Measurements from ENCODE around the gene SMG1.
"Not testable (repeated sequence)": the region's sequence is repeated elsewhere in the genome, so short reads cannot be mapped to it uniquely, and the experiment has no call there.

The SMG1 gene
- total RNA-seq, result 77.8 to 309 (median 160) reads per million in 18 experiments

DNA sequence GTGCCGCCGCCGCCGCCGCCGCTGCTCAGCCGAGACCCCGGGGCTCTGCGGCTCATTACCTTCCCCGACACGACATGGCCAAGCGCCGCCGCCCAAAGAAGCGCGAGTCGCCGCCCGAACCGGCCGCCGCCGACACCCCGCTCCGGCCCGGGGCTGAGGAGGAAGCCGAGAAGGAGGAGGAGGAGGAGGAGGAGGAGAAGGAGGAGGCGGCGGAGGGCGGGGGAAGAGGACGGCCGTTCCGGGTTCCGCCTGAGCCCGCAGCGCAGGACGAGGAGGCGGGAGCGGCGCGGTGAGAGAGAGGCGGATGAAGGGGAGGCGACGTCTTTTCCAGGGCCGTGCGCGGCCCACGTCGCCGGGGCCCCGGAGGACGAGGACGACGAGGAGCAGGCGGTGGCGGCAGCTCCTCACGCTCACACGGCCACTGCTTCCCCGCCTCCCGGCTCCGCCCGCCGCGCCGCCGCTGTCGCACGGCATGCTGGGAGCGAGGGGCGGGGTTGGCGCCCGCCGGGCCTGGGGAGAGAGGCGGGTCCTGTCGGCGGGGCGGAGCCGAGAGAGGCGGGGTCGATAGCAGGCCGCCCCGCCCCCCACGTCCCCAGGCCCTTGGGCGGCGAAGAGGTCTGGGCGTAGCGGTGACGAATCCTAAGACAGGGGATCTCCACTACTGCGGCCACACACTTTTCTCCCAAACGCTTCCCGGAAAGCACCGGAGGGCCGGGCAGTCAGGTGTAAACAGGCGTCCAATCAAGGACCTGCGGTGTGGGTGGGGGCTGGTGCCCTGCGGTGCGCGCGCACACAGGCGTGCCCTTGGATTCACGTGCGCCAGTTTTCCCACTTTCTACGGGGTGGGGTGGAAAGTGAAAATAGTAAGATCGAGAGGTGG, at the start of gene SMG1:
Gene SMG1 (minus strand): TSS at position 423 of the 880 bp plus-strand sequence. CDS start 367 bp downstream, at position 56.
- peak; percentile 90 to 93 for DNase-seq

DNA sequence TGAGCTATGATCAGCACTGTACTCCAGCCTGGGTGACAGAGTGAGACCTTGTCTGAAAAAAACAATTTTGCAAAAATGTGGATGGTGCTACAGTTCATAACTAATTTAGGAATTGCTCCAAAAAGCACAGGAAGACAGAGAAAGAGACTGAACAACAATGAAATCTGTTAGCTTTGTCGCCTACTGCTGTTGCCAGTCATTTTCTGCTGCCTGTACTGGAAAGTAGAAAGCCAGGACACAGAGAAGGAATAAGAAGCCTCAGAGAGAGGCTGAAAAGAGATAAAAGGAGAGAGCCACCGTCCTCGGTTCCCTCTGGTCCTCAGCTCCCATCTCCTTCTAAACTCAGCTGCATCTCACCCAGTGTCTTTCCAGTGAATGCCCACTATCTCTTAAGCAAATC, 48.9 kb upstream of the SMG1 start:
- DNase-seq, result no peak

DNA sequence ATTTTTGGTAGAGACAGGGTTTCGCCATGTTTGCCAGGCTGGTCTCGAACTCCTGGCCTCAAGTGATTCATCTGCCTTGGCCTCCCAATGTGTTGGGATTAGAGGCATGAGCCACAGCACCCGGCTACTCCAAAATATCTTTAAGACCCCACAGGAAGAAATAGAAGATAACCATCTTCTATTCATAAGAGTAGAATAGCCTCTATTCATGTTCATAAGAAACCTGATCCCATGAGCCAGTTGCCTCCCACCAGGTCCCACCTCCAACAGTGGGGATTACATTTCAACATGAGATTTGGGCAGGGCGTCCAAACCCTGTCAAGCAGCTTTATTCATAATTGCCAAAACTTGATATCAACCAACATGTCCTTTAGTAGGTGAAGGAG, 43.6 kb upstream of the SMG1 start:
- no peak for DNase-seq

DNA sequence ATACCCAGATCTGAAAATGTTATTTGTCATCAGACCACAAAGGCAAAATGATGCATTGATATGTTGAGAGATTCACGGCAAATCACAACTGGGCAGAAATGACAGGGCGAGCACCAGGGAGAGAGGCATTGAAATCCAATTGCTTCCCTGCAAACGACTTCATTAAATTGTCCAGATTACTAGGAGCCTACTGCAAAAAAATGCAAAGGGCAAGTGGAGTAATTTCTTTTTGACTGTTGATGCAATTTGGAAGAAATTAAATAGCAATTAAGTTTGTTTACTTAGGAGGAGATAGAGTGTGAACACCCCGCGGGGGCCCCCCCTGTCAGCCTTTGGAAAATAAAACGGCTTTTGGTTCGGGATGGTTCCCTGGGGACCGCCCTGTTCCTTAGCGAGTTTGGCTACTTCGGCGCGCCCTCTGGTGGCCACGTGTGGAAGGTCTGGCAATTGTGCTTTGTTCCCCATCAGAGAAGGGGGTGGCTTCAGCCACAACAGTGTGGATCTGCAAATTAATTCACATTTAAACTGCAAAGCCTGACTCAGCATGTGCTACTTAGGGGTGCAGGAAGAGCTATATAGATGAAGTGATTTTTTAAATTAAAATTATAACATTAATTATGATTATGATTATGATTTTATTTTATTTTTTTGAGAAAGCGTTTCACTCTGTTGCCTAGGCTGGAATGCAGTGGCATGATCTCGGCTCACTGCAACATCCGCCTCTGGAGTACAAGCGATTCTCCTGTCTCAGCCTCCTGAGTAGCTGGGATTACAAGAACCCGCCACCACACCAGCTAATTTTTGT, 43.0 kb upstream of the SMG1 start:
- peak; percentile 78 to 82 for DNase-seq

DNA sequence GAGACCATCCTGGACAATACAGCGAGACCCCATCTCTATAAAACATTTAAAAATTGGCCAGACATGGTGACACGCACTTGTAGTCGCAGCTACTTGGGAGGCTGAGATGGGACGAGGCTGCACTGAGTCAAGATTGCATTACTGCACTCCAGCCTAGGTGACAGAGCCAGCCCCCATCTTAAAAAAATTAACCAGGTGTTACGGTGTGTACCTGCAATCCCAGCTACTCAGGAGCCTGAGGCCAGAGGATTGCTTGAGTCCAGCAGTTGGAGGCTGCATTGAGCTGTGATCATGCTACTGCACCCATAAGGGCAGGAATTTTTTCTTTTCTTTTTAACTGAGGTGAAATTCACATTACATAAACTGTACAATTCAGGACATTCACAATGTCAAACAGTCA, 40.6 kb upstream of the SMG1 start:
- DNase-seq, result no peak

DNA sequence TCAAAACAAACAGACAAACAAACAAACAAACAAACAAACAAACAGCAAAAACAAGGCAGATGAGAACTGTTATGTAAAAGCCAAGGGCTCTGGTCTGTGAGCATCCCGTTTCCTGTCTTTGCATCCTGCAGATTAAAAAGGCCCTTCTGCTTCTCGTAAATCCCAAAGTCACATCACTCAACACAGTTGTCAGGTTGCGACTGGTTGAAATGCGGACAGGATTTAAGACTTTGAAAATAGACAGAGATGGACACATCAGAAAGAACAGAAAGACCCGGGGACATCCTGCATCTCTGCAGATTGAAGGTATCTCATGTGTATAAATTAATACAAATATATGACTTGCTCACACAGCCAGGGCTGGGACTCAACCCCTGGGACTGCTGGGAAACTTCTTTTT, 39.3 kb upstream of the SMG1 start:
- DNase-seq, result no peak

DNA sequence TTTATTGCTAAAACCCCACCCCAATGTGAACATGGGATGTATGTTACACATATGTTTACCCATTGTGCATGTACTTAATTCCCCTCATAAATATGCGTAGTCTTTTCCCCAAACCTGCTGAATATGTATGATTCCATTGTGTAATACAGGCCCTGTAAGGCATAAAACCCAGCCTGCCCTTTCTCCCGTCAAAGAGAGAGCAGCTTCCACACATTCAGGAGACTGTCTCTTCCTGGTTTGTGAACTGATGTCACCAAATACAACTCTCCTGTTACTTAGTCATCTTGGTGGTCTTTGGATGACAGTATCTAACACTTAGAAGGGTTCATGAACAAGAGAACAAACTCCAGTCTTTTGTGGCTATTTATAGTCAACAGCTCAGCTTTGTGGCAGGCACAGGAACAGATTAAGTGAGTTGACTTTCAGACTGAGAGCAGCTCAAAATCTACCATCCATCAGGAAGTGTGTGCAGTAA, 32.9 kb upstream of the SMG1 start:
- no peak for DNase-seq

DNA sequence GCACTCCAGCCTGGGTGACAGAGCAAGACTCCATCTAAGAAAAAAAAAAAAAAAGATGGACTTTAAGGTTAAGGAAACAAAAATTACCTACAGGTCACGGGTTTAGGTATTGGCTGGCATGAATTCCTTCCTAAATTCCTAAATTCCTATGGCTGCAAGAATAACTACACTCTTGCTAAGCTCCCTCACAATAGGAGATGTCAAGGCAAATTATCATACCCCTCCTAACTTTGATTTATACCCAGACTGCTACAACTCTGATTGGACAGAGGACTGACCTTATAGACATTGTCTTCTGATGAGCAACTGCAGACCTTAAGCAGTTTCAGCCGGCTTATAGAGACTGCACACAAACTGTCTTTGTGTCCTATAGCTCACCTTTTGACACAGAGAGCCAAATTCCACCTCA, 32.4 kb upstream of the SMG1 start:
- no peak for DNase-seq

DNA sequence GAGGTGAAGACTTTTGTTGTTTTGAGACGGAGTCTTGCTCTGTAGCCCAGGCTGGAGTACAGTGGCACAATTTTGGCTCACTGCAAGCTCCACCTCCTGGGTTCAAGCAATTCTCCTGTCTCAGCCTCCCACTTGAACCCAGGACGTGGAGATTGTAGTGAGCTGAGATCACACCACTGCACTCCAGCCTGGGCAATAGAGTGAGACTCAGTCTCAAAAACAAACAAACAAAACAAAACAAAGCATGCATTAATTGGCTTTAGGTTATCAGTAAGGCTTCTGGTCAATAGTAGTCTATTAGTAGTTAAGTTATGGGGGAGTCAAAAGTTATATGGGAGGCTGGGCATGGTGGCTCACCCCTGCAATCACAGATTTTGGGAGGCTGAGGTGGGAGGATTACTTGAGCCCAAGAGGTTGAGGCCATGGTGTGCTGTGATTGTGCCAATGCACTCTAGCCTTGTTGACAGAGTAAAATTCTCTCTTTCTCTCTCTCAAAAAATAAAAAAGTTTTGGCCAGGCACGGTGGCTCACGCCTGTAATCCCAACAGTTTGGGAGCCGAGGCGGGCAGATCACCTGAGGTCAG, 30.5 kb upstream of the SMG1 start:
- DNase-seq, result not testable (repeated sequence)

DNA sequence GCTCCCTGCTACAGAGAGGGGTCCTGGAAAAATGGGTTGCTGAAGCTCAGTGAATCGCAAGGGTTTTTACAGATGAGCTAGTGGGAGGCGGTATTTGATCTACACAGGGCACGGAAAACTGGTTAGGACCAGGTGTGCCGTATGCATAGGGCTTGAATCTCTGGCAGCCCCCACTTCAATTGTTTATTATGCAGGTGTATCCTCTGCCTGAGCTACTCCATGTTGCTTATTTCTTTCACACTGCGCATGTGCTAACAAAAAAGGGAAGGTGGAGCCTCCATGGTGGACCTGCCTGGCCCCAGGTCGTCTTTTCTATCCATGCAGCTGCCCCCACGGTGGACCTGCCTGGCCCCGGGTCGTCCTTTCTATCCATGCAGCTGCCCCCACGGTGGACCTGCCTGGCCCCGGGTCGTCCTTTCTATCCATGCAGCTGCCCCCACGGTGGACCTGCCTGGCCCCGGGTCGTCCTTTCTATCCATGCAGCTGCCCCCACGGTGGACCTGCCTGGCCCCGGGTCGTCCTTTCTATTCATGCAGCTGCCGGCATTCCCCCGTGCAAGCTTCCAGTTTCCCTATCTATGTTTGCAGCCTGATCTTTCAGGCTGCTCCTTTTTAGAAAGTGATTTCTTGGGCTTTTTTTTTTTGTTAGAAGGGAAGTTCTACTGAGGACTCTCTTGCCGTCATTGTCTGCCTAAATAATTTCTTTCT, 29.8 kb upstream of the SMG1 start:
- DNase-seq, result peak; percentile 11 to 42

DNA sequence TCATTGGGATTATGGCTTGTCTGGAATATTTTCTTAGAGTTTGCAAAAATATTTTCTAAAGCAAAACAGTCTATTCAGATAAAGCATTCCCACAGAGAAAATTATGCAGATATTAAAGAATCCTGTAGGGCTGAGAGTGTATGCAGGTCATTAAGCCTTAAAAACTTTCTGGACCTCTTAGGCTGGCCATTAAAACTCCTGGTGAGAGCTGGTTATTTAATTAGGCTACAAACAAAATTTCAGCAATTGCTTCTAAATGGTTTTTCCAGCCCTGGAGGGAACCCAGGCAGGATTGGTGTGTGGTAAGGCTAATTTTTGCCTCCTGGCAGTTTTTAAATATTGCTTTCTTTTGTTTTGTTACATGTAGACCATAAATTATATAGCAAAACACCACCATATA, 27.3 kb upstream of the SMG1 start:
- no peak for DNase-seq

DNA sequence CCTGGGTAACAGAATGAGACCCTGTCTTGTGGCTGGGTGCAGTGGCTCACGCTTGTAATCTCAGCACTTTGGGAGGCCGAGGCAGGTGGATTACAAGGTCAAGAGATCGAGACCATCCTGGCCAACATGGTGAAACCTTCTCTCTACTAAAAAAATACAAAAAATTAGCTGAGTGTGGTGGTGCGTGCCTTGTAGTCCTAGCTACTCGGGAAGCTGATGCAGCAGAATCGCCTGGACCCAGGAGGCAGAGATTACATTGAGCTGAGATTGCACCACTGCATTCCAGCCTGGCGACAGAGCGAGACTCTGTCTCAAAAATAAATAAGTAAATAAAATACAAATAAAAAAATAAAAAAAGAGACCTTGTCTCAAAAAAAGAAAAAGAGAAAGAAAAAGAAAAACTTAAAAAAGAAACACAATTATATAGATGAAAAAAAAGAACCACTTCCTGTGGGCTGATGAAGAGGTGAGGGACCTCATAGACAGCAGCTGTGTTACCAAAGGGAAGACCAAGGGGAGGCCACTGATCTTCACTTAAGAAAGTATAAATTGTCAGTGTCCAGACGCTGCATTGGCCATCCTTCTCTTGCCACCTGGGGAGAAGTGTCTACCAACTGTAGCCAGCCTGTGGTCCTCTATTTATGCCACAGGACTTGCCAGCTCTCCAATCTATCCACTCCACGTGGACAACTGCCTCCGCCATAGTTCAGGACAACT, 24.4 kb upstream of the SMG1 start:
- DNase-seq, result no peak

DNA sequence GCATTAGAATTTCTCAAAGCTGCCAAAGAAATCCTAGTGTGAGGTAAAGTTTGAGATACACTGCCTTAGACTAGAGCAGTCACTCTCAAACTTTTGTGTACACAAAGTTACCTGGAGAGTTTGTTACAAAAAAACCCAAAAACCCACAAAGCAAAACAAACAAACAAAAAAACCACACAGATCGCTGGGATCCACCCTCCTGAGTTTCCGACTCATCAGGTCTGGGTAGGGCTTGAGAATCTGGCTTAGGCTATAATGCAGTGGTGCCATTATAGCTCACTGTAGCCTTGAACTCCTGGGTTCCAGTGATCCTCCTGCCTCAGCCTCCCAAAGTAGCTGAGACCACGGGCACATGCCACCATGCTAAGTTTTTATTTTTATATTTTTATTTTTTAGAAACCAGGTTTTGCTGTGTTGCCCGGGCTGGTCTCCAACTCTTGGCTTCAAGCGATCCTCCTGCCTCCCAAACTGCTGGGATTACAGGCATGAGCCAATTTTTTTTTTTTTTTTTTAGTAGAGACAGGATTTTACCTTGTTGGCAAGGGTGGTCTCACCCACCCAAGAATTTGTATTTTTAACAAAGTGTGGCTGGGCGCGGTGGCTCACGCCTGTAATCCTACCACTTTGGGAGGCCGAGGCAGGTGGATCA, 22.3 kb upstream of the SMG1 start:
- no peak for DNase-seq

DNA sequence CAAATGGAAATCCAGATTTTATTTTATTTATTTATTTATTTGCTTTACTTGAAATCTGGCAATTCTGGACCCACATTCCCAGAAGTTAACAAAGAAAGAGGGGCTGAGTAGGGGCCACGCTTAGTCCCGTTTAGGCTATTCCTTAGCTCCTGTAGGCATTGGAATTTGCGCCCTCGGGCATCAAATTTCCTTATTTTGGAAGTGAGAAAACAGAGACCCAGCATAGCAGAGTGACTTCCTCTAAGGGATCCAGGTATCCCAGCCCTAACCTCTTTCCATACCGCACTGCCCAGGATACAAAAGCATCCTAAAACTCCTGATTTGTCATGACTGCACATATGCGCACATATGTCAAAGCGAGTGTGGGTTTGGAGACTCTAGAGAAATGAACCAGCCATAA, 19.0 kb upstream of the SMG1 start:
- DNase-seq, result no peak

DNA sequence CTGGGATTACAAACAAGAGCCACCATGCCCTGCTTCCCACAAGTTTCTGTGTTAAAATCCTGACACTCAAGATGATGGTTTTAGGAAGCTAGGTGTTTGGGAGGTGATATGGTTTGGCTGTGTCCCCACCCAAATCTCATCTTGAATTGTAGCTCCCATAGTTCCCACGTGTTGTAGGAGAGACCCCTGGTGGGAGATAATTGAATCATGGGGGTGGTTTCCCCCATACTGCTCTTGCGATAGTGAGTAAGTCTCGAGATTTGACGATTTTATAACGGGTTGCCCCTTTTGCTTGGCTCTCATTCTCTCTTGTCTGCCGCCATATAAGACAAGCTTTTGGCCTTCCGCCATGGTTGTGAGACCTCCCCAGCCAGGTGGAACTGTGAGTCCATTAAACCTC, 17.2 kb upstream of the SMG1 start:
- no peak for DNase-seq

DNA sequence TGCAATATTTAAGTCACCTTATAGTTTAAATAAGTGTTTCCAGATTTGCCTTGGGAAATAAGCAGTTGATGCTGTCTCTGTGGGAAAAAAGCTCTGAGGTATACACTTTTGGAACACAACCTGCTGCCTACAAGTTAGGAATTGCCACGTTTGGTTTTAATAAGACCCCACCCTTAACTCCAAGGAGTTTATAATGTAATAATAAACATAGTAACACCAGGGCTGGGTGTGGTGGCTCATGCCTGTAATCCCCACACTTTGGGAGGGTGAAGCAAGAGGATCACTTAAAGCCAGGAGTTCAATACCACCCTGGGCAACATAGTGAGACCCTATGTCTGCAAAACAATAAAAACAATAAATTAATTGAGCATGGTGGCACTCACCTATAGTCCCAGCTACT, 15.9 kb upstream of the SMG1 start:
- DNase-seq, result no peak

DNA sequence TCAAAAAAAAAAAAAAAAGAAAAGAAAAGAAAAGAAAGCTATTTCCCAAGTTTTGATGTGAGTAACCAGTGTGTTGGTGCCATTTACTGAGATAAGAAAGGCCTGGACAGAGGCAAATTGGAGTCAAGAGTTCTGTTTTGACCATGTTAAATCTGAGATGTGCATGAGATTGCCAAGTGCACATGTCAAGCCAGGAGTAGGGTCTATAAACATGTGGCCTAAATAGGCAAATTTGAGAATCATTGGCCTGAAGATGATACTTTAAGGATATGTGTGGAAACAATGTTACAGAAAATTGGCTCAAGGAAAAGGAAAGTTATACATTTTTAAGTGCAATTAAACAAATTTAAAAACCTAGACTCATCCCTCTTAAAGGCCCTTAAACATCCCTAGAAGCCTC, 15.3 kb upstream of the SMG1 start:
- DNase-seq, result no peak

DNA sequence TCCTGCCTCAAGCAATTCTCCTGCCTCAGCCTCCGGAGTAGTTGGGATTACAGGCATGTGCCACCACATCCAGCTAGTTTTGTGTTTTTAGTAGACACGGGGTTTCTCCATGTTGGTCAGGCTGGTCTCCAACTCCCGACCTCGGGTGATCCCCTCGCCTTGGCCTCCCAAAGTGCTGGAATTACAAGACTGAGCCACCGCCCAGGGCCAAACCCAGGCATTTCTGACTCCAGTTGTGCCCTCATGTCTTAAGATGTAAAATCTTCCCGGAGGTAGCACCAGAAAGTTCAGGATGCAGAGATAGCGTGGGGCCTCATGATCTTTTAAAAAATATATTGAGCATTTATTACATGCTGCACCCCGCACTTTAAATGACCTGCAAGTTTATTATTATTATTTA, 12.8 kb upstream of the SMG1 start:
- DNase-seq, result no peak

DNA sequence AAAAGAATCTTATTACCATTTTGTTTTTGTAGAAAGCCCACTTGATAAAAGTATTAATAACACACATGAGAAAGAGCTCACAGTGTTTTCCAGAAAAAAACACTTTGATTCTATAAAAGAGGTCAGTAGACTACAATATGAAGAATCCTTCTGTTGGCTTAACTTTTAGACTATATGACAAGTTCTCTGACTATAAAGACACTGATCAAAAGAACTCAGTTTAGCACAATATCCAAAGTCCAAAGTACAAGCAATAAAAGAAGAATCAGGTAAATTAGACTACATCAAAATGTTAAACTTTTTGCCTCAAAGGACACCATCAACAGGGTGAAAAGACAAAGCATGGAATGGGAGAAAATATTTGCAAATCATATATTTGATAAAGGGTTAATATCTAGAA, 11.2 kb upstream of the SMG1 start:
- DNase-seq, result no peak

DNA sequence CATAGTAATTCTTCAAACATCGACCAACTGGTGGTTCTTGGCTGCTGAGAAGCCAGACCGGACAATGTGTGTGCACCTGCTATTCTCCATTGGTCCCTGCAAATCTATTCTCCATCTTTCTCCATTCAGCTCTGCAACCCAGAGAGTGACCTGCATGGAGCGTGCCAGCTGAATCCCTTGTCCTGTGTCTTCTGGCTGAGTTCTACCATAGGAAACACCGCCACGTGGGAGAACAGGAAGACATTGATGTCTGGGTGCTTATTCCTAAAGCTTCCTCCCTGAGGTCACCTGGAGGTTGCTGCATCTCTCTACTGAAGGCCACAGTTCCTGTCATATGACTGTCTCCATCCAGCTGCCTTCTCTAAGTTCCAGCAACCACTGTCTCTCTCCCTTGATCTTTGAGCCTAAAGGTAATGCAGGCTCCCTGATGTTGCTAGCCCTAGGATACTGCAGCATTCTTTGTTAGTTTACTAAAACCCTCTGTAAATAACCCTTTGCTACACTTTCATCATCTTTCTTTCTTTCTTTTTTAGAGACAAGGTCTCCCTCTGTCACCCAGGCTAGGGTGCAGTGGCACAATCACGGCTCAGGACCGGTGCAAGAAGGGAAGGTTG, 10.6 kb upstream of the SMG1 start:
- DNase-seq, result no peak

DNA sequence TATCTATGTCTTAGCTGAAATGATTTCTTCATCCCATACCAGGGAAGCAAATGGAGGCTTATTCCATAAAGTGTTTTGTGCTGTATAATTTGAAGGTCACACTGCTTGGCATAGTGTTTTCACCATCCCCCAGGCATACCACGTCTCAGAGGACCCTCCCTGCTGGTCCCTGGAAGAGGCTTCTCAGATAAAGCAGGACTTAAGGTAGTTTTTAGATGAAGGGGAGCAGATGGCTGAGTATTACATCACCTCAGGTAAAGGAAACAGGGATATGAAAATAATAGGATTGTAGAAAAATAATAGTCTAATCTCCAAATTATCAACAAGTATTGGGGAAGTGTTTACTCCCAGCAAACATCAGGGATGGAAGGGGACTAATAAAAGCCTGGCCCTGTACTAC, 7.3 kb upstream of the SMG1 start:
- DNase-seq, result no peak

Measured in inflammatory macrophage (primary cell).